Uterine smooth muscle cell (primary cell): ENCODE measurements around the gene C5orf46. TPM values are rescaled to one million over a fixed set of nuclear protein-coding genes. Genes with fewer than 3 reads are reported as not detected.

Experiments used
- total RNA-seq: library from RNA; depleted of rRNA; stranded (reverse); fragments of >200 nt; gene quantifications from 2 replicates; pipeline ENCODE4 v1.2.3, GENCODE V29; 2014

C5orf46 gene
- total RNA-seq, result not detected in 2 replicates

DNA sequence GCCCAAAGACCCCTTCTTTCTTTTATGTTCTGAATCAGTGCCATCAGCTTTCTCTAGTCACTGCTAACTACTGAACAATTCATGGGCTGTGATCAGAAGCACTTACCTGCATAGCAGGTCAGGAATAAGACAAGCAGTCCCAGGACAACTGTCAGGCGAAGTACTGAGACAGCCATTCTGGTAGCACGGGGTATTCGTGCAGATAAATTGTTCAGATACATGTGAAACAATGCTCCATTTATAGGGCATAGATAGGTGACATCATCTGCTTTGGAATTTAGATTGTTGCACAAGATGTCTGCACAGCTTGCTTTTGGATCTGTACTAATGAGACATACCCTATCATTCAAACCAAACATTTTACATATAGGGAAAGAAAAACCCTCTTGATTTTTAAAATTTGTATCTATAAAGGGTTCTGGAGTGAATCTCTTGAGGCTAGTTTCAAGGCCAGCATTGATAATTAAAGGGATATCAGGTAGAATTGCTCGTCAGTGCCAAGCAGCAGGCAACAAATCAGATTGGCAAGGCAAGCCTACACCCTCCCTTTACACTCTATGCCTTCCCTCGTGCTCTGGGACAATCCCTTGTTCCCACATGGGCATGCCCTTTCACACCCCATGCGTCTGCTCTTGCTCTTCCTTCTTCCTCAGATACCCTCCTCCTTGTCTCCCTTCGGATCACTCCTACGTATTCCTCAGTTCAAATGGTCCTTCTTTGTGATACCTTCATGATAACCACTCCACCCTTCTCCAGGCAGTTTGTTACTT lies at the start of gene C5orf46:
Gene C5orf46 (minus strand): TSS at position 213 of the 770 bp plus-strand sequence. CDS start 37 bp downstream, at position 176.

DNA sequence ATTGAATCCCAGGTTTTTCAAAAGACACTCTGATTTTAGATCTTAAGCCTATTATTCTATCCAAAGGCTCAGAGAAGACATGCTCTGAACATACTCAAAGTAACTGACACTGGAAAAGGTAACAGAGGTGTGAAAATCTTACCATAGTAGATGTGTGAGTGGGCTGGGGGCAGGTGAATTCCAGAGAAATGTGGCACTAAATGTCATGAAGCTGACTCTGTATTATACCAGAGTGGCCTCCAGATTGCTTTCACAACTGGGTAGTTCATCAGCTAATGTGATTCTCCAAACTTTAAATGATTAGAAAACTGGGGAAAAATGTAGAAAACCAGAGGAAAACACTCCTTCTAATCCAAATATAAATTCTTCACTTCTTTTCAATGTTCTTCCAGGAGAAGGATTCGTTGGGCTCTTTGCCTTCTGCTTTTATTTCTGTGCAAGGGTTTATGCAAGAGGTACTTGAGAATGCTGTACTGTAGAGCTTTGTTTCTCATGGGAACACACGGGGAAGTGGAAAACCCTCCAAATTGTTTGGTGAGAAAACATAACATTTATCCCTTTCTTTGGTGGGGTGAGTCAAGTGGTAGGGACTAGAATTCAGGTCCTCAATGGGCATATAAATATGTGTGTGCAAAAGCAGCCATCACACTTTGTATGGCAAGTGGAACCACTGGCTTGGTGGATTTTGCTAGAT lies 28.1 kb downstream of the C5orf46 start, which contains the start of gene SCGB3A2:
Gene SCGB3A2 (plus strand): TSS at position 646 of the 694 bp plus-strand sequence. CDS start 93 bp downstream, outside the sequence.

Other genes with a start within 250 kb of the C5orf46 start
- gene JAKMIP2, start 123.8 kb downstream of the C5orf46 start, total RNA-seq, result 9.5 and 10.8 TPM in 2 replicates
- 0.33 TPM in 1 of 2 replicates, not detected in the other for gene SPINK1, start 74.9 kb downstream of the C5orf46 start, total RNA-seq
- not detected in 2 replicates for gene SCGB3A2, start 27.8 kb downstream of the C5orf46 start, total RNA-seq
- not detected in 2 replicates for gene SPINK5, start 157.4 kb upstream of the C5orf46 start, total RNA-seq